GM10847 (cell line): ENCODE results near the gene FAM111A.
A peak's percentile ranks its signal among the peaks of the same experiment; 100 is the strongest.

Experiments used
- POLR2A ChIP-seq: IDR thresholded peaks from 2 replicates; pipeline ENCODE4 v1.6.1; 2011; ENCODE audit not compliant: insufficient read length; ENCODE audit errors: extremely low read depth

The FAM111A gene

DNA sequence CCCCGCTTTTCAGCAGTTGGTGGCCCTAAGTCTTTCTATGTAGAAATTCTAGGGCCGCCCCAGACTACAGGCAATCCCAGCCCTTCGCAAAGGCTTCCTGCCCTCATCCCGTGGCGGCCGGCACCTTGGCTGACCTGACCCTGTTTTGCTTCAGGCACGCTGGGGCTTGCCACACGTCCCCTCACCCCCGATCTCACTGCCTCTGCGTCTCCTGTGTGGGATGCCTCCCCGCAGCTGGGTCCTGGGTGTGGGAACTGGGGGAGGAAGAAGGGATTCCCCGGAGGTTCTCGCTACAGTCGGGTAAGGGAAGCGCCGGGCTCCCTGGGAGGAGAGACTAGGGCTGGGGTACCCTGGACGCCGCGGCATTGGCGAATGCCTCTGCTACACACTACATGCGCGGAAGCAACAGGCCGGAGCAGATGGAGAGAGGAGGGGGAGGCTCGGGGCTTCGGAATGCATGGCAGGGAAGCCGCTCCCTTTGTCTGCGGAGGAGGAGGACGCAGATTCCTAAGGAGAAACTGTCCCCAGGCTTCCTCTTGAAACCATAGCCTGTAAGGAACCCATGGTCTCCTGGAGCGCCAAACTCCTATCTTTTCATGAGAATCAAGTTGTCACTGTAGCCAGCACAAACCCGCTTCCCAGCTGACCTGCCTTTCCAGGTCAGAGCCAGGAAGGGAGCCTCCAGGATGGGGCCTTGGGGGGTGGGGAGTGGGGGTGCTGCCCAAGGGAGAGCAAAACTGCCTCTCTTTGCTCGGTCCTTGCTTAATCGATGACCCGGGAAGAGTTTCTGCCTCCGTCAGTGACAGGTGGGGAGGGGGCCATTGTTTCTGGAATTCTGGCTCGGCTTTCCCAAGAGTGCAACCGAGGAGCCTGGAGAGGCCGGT, 30.7 kb downstream of the FAM111A start:
- peak; percentile 5 for TF ChIP-seq POLR2A

DNA sequence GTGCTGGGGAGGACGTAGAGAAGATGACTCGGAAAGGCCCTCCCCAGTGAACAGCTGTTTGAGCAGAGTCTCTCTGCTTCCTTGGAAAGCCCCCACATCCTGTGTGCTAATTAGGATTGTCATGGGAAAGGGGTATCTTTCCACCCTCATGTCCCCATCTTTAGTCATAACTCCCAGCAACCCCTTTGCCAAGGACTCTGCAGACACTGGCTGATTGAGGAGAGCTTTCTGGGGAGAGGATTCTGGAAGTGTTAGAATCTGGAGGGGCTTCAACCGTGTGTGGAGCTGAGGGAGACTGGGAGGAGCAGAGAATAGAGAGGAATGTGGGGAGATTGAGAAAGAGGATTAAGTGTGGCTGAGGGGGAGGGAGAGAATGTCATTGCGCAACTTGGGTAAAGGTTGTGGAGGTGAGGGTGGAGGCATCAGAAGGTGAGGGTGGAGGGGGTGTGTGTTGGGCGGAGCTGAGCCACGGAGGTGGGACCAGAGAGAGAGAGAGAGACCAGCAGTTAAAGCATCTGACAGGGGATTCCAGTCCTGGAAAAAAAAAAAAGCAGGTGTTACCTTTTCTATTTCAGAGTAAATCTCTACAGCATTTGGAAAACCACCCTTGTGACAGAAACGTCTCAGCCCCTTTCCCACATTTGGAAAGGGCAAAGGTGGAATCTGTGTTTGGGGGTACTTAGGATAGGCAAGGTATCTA, 31.5 kb downstream of the FAM111A start:
- no peak for TF ChIP-seq POLR2A

GRCh38 chr11:59174664-59175033, 32.0 kb downstream of the FAM111A start:
- TF ChIP-seq POLR2A = no peak

GRCh38 chr11:59175091-59175501, 32.4 kb downstream of the FAM111A start:
- no peak for TF ChIP-seq POLR2A

- TF ChIP-seq POLR2A = no peak
Observed at GRCh38 chr11:59176330-59176729, 33.7 kb downstream of the FAM111A start.

GRCh38 chr11:59178402-59178801, 35.7 kb downstream of the FAM111A start:
- TF ChIP-seq POLR2A = no peak

GRCh38 chr11:59179121-59179520, 36.5 kb downstream of the FAM111A start:
- TF ChIP-seq POLR2A = no peak

GRCh38 chr11:59180168-59180776, 37.6 kb downstream of the FAM111A start:
- no peak for TF ChIP-seq POLR2A

GRCh38 chr11:59180907-59181306, 38.3 kb downstream of the FAM111A start:
- no peak for TF ChIP-seq POLR2A

DNA sequence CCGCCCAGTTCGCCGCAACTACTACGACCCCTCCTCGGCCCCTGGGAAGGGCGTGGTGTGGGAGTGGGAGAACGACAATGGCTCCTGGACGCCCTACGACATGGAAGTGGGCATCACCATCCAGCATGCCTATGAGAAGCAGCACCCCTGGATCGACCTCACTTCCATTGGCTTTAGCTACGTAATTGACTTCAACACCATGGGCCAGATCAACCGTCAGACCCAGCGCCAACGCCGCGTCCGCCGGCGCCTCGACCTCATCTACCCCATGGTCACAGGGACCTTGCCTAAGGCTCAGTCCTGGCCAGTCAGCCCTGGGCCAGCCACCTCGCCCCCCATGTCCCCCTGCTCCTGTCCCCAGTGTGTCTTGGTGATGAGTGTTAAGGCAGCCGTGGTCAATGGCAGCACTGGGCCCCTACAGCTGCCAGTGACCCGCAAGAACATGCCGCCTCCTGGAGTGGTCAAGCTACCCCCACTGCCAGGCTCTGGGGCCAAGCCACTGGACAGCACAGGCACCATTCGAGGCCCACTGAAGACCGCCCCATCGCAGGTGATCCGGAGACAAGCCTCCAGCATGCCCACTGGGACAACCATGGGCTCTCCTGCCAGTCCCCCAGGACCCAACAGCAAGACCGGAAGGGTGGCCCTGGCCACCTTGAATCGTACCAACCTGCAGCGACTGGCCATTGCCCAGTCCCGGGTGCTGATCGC, 39.2 kb downstream of the FAM111A start:
- no peak for TF ChIP-seq POLR2A

DNA sequence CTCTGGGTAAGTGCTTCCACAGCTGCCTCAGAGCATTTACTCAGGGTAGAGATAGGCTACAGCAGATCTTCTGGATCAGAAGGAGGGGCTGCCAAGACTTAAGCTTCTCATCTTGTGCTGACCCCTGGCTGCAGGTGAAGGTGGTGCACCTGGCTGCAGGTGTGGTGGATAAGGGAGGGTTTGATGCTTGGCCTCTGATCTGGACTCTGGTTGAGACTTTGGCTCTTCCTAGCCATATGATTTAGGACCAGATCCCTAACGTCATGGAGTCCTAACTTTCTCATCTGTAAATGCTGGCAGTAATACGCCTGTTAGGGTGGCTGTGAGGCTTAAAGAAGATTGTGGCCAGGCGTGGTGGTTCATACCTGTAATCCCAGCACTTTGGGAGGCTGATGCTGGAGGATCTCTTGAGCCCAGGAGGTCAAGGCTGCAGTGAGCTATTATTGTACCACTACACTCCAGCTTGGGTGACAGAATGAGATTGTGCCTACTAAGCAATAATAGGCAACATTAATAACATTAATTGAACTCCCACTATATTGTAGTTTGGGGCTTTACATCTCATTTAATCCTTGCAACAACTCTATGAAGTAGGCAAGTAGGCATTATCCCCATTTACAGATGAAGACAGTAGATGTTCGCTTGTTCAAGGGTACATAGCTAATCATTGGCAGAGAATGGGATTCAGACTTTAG, 39.9 kb downstream of the FAM111A start:
- TF ChIP-seq POLR2A = no peak

DNA sequence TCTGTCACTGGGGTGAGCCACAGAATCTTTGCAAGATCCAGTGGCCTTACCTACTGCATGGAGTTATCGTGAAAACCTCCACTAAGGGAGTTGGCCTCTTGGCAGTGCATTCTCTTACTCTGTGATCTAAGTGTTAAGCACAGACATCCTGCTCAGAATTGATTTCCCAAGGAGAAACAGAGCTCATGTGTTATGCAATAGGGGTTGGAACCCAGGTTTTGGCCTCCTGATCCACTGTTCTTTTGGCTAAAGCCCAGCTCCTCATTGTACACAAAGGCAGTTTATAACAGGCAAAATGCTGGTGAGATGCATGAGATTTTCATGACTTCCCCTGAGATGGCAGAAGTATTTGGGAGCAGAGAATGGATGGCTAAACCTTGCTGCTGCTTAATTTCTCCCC, 41.1 kb downstream of the FAM111A start:
- TF ChIP-seq POLR2A = no peak

DNA sequence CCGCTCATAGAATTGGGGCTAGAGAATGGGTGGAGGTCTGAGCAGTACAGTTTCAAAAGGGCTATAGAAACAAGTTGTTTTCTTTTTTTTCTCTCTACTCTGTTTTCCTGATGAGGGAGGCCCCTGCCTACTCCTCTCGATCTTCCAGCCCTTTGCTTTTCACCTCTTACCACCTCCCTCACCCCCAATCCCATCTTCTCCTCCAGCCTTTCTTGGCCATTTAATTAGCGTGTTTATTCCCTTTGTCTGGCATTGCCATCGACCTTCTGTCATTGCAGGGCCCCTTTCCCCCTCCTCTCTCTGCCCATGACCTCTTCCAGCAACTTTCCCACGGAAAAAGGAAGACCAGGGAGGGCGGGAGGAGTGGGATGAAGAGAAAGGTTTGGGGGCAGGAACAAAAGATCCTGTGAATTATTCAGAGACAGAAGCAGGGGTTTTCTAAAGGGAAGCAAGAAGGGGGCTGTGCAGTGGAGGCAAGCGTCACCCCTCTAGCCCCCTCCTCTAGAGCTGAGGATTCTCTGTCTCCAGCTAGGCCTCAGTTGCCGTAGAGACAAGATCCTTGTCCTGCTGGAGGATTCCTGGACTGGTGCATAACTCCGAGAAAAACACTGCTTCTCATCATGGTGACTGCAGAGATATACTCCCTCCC, 42.2 kb downstream of the FAM111A start:
- no peak for TF ChIP-seq POLR2A

DNA sequence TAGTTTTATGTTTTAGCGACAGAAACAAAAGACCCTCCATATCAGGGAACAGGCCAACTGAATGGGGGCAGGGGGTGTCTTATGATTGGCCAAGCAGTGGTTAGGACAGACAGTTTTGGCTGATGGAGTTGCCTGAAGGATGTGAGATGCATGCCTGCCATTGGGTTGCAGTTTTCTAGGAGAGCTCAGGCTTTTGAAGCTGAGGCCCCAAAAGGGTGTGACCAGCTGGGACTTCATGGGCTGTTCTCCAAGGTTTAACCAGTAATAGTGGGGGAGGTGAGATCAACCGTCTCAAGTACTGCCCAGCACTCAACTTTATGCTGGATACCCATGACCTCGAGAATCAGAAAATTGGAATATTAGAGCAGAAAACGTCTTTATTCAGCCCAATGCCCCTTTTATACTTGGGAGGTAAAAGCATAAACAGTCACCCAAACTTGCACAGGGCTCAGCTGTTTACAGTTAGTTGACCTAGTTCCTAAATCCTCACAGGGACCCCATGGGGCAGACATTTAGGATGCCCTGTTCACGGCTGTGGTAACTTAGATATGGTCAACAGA, 42.8 kb downstream of the FAM111A start:
- TF ChIP-seq POLR2A = no peak
